OCI-LY1 (cell line): Measurements from ENCODE around the gene C1QL2.

ENCODE experiments used
- EZH2 ChIP-seq: fragments of 200-600 bp; sonication (generic), shearing (Covaris generic); IDR thresholded peaks from 2 replicates; pipeline ENCODE4 v1.8.0; 2017; ENCODE audit warnings: borderline replicate concordance, mixed run types, mild to moderate bottlenecking, antibody characterized with exemption, low read length, moderate library complexity, mixed read lengths
- TF ChIP-seq, protein P1 (sequence below): fragments of 200-600 bp; sonication (generic), shearing (Covaris generic); IDR thresholded peaks from 2 replicates; pipeline ENCODE4 v1.5.1; 2017; ENCODE audit warnings: mild to moderate bottlenecking, antibody characterized with exemption, low read length, moderate library complexity, mixed read lengths

DNA sequence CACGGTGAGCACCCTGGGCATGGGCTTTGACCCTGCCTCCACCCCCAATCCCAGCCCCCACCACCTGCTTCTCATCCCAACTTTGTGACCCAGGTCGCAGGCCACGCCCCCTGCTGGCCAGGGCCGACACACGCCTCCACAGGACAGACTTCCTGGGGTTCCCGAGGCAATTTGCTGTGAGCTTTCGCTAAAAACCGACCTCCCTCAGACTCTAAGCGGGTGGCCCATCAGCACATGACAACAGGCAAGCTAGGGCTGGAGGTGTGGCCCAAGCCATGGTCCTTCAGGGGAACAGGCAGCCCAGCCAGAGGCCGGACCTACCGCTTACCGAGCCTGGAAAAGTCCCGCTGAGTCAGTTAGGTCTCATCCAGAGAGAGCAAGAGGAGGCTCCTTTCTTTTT, 31.9 kb downstream of the C1QL2 start:
- TF ChIP-seq, protein P1, sequence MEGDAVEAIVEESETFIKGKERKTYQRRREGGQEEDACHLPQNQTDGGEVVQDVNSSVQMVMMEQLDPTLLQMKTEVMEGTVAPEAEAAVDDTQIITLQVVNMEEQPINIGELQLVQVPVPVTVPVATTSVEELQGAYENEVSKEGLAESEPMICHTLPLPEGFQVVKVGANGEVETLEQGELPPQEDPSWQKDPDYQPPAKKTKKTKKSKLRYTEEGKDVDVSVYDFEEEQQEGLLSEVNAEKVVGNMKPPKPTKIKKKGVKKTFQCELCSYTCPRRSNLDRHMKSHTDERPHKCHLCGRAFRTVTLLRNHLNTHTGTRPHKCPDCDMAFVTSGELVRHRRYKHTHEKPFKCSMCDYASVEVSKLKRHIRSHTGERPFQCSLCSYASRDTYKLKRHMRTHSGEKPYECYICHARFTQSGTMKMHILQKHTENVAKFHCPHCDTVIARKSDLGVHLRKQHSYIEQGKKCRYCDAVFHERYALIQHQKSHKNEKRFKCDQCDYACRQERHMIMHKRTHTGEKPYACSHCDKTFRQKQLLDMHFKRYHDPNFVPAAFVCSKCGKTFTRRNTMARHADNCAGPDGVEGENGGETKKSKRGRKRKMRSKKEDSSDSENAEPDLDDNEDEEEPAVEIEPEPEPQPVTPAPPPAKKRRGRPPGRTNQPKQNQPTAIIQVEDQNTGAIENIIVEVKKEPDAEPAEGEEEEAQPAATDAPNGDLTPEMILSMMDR, result peak; percentile 70
- TF ChIP-seq EZH2, result no peak
